Measurements from ENCODE around the gene CYRIA.

Gene CYRIA

DNA sequence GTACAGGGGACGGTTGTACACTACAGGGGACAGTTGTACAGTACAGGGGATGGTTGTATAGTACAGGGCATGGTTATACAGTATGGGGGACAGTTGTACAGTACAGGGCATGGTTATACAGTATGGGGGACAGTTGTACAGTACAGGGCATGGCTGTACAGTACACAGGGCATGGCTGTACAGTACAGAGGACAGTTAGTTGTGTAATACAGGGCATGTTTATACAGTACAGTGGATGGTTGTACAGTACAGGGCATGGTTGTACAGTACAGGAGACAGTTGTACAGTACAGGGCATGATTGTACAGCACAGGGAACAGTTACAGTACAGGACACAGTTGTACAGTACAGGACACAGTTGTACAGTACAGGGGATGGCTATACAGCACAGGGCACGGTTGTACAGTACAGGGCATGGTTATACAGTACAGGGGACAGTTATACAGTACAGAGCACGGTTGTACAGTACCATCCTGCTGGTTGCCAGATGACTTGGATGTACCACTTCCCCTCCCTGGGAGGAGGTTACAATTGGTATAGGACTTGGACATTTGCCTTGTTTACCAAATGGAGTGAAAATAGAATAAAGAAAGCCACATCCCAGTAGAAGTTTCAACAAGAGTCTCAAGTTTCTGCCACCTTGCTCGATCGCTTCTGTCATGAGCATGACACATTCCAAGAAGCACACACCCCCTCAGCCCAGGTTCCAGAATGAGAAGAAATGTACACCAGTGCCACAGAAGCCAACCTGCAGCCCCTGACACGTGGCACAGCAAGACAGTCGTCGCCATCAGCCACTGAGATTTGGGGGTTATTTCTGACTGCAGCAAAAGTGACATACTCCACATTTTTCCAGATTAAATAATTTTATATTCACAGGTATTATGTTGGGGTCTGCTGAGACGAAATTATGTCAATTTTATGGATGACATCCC is 16.0 kb downstream of the CYRIA start:
- no peak for DNase-seq

DNA sequence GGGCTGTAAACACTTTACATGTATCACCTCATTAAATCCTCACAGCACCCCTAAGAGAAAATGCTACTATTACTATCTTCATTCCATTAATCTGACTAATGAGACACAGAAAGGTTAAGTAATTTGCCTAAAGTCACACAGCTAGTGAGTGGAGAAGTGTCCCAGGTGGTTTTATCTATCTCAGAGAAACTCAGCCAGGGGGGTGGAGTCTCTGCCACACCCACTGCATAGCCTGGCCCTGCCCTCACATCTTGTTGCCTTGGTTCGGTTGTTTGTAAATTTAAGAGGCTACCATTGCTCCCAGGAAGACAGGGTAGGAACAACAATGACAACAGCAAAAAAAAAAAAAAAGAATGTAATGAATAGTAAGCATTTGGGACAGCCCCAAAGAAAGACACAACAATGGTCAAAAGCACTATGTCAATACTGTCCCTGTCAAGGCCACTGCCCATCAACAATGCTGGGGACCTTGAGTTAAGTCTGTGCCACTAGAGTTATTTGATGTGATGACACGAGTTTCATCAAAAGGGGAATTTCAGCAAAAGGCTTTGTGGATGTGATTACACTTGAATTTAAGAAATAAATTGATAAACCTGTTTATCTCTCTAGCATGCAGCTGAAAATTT is 17.5 kb downstream of the CYRIA start:
- no peak for DNase-seq

DNA sequence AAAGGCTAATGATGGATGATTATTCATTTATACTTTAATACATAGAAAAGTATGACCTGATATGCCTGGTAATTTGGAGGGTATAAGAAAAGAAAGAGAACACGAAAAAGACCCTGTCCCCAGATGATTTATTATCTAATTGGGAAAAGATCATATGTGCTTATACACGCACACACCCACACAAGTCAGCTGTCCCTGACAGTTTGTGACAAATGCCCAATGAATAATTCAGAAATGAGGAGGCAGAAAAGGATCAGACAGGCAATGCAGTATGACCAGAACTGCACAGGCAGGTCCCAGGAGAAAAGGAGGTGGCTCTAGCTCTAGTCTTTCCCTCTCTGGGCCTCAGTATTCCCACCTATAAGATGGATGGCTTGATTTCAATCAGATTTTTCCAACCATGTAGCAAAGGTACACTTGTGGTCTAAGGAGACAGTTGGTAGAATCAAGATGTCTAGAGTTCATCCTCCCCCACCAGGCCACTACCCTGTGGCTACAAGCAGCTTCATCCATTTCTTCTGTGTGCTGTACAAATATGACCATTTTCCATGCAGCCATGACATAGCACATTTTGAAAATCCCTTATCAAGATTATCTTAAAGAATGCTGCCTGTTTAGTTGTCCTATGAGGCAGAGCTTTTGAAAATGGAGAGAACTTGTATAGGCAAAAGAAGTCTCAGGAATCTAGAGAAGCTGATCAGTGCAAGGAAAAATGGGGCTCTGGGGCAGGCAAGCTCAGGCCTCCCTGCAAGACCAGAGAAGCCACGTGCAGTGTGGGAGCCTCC is 19.7 kb downstream of the CYRIA start:
- peak; percentile 63 for DNase-seq

DNA sequence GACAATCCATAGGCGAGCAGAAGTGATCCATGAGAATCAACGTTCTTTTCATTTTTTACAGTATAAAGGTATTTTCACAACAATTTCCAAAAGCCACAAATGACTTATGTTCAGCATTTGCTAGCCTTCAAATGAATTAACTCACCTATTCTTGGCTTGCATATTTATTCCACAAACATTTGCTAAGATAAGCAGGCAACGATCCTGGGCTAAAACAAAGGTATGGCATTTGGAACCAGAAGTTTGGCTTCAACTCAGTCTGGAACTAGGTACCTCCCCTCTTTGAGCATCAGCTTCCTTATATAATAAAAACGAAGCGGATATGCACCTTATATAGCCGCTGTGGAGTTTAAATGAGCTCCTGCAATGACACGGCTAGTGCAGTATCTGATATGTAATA is 20.5 kb downstream of the CYRIA start:
- no peak for DNase-seq

DNA sequence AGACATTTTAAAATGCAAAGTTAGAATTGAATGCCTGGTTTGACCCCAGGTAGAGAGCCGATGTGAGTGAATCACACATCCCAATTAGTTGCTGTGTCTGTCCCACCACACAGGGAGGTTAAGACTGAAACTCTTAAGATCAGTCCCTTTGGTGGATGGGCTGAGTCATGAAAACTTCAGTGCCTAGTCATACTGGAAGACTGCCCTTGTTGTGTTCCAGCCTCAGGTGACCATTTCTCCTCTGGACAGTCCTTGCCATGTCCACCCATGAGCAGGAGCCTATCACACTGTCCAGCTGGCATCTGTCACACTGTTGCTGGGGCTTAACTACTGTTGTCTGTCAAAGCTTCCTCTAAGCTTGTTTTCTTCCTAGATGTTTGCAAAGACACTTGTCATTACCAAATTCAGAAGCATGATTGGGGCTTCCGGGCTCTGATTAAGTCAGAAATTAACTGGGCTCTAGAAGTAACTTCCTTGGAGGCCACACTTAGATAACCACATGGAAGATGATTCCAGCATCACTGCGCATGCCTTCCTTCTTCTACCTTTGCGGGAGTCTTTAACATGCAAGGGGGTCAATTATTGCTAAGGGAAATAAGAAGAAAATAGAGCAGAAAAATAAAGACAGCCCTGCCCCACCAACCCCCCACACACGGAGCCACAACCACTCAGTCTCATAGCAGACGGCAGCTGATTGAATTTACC is 21.3 kb downstream of the CYRIA start:
- DNase-seq, result no peak

DNA sequence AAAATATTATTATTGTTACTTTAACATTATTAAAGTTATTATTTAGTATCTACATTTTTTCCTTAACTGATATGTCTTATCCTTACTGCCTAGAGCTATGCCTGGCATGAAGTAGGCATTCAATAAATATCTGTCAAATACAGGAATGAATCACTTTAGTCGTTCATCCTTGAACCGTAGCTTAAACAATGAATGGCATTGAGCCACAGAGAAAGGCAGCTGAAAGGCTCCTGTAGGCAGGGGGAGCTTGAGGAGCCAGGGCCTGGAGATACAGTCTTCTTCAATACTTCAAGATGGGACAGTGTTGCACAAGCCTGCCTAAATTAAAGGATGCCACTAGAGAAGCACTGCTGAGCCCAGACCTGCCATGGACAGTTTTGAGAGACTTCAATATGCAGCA is 22.5 kb downstream of the CYRIA start:
- no peak for DNase-seq

DNA sequence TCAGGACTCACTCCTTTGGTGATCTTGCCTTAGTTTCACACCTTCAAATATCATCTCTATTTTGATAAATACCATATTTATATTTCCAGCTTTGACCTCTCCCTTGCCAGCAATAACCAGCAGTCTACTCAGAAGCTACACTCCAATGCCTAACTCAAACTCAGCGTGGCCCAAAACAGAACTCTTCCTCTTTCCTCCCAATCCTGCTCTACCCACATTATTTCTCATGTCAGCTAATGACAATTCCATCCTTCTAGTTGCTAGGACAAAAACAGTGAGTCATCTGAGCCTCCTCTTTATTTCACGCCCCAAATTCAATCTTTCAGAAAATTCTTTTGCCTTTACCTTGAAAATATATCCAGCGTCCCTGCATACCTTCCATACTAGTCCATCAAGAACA is 23.5 kb downstream of the CYRIA start:
- DNase-seq, result peak; percentile 57

DNA sequence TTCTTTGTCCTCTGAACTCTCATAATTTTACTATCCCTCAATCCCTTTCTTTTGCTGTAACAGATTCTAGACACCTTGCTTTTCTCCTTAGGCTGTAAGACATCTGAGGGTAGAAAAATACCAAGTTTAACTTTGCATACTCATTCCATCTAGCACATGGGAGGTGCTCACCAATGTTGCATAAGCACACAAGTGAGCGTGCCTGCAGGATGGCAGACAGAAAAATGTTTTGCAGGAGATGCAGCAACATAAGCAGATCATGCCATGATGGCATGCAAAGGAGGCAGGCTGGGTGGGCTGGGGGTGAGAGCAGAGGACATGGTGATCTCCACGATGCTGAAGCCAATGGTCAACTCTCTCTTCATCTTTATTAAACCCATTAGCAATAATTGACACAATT is 24.1 kb downstream of the CYRIA start:
- no peak for DNase-seq

DNA sequence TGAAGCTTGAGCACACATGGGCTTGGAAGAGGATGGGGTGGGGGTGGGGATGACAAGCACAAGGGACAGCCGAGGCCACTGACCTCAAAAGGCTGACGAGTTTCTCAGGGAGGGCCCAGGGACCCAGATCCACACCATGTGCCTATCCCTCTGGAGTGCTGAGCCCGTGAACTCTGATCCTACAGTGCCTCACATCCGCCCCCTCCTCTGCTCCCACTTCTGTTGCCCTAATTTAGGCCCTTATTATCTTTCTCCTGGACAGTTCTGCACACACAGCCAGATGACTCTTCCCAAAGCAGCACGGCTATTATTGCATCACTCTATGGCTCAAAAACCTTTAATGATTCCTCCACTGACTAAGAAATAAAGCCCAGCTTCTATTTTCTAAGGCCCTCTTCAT is 24.8 kb downstream of the CYRIA start:
- no peak for DNase-seq

DNA sequence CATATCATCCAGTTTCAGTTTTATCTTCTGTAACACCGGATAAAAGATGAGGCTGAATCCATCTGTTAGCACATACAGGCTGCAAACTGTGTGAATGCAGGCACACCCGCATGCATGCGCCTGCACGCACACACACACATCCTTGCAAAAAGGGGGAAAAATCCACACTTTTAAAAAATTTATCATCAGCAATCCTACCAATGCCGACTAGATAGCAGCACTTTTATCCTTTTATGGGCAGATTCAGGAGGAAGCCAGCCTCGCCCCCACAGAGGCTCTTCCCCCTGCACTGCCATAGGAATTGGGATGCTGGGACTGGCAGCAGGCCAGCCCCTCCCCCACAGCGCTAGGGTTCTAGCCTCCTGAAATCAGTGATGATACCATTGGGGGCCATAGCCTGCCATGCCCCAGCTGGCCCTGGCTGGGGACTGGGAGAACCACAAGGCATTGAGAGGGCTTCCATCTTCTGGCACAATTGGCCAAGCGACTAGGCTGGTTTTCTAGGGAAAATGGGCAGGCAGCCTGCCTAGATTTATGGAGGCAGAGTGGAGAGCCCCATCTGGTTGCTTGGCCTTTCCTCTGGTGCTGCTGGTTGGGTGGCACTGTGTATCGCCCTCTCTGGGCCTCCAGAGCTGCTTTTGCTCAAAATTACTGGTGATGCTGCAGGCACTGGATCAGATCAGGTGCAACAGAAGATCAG is 25.5 kb downstream of the CYRIA start:
- no peak for DNase-seq

DNA sequence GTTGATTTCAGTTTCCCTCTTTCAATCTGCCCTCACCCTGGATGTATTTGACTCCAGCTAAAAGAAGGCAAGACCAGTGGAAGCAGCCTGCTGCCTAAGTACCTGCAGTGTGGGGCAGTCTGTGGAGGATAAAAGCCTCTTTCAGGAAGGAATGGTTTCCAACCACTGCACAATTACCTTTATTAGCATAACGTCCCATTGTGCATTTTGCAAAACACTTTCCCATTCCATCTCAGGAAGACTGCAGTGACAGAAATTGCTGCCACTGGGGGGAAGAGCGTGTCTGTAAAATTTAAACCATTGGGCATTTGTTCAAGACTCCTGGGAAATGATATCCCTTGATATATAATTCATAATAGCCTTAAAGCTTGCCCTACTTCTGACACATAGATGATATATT is 26.2 kb downstream of the CYRIA start:
- DNase-seq, result no peak

DNA sequence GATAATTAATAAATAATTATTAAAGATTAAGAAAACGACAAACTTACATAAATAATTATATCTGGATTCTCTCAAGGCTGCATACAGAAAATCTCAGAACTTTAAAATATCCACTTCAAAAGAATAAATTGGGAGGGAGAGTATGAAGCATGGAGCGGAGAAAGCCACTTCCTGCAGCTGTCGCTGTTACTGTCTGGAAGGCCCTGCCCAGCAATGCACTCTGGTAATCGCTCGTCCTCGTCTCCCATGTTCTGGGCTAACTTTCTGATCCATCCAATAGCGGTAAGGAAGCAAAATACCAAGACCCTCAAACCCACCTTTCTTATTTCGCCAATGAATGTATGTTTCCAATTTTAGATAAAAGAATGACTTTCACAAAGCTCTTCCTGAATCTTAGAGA is 26.7 kb downstream of the CYRIA start:
- DNase-seq, result no peak

DNA sequence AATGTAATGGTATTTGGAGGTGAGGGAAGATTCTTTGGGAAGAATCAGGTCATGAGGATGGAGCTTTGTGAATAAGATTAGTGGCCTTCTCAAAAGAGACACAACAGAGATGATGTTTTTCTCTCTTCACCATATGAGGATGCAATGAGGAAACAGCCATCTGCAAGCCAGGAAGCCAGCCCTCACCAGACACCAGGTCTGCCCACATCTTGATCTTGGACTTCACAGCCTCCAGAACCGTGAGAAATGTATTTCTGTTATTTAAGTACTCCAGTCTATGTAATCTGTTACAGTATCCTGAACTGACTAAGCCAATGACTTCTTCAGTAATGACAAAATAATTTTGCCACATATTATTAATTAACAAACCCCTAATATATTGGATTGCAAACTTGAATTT is 28.3 kb downstream of the CYRIA start:
- no peak for DNase-seq

DNA sequence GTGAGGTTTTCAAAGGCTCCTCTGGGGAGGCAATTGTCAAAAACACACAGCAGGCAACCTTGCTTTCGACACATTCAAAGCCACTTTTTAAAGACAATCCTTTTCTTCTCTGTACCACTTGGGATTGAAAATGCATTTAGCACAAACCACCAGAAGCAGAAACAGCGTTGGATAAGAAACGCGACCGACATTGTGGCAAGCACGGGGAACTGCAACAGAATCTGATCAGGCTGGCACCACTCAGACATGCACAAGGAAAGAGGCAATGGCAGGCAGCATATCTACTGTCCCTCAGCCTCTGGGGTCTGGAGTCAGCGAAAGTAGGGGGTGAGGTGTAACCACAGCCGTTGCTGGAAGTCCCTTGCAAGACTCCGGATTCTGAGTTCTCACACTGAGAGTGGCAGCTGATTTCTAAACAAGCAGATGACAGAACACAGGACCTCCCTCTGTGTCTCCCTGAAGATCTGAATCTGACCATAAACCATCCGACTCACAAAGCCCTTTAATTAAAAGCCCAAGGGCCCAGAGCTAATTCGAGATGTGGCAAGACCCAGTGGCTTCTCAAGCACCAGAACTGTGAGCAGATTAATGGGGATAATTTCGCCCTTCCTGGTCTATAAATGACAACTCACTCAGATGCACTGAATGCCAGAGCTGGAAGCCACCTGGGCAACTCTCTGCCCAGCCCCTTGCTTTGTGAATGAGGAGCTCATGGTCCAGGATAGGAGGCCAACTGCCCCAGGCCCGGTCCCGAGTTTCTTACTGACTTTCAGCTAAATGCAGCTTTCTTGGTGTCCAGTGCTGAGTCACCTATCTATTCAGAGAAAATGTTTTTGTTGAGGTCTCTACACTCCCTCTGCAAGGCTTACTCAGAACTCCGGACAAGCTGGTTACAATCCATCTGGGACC is 29.6 kb downstream of the CYRIA start:
- DNase-seq, result peak; percentile 70

DNA sequence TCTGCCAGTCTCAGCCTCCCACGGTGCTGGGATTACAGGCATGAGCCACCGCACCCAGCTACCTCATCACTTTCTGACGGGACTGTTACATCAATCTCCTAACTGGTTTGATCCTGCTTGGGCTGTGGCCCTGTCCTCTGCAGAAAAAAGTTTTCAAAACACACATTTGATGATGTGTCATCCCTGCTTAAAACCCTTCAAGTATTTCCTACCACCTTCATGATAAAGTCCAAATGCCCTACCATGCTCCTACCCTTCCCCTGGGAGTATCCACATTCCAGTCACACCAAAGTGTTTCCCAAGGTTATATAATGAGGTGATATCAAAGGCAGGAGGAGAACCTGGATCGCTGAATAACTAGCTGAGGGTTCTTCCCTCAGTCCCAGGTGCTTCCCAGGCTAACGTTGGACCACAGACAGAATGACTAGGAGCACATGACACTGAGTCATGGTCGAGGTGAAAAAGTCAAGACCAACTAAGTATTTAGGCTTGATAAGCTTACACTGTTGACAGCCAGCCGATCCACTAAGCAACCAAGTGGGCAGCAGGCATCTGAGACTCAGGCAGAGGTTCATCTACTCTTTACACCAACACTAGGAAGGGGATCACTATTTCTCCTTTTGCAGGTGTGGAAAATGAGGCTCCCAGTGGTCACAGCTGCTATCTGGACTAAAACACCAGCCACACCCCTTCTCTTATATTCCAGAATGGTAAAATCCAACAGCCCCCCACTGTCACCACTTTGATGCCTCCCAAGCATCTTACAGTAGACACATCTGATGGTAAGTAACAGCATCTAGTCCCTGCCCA is 31.8 kb downstream of the CYRIA start:
- peak; percentile 90 for DNase-seq

DNA sequence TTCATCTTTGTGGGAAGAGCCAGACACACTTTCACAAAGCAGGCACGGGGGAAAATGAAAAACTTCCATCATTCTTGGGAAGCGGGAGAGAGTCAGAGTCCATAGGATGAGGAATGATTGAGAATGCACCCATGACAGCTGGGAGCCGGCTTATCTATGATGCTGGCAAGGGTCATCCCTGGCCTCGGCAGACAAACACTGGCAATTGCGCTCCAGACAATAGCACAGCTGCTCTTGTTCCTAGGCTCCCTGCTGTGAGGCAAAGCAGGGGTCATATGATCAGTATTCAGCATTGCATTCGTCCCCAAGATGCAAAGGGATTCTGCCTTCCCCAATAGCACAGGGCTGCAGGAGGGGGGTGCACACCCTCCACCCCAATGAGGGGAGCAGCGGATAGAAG is 33.0 kb downstream of the CYRIA start:
- DNase-seq, result no peak

DNA sequence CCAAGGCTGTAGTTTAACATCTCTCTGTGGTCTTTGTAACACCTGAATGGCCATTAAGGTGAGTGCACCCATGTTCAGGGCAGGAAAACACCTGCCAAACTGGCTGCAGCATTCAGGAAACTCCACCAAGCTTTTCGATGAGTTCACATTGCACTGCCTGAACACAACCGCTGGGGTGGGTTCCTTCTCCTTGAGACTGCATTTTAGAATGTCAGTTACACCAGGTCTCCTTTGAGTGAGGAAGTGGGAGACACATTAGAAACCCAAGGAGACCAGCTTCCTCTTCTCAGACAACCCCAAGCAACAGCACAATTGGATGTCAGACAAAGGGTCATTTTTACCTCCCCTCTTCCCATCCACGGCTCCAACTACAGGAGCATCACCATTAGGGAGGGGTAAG is 35.2 kb downstream of the CYRIA start:
- DNase-seq, result peak; percentile 81

DNA sequence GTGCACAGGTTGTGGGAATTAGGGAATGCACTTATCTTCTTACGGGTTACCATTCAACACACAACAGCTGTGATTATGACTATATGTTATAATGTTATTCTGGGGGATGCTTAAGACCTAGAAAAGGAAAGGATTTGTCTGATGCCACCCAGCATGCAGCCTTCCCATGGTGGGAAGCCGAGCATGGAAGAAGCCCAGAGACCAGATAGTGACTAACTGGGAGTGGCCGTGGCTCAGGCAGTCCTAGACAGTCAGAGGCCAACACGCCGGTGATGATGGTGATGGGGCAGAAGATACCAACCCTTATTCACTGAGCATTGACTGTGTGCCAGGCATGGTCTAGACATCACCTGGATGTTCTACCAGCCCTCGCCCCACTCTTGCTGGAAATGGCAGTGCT is 35.9 kb downstream of the CYRIA start:
- no peak for DNase-seq

DNA sequence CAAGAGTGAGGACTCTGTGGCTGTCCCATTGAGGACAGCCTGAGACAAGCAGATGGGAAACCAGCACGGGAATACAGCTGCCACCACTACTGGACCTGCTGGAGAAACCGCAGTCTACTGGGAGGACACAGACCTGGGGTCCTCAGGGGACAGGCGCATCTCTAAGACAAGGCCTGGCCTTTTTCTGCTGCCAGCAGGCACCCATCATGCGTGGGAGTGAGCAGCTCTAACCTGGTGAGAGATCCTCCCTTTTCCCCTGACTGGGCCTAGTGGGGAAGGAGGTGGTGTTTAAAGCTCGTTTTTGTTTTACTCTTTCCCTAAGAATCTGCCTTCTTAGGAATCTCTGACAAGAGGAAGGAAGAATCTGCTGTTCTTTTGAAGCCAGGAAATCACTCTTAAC is 36.6 kb downstream of the CYRIA start:
- no peak for DNase-seq

DNA sequence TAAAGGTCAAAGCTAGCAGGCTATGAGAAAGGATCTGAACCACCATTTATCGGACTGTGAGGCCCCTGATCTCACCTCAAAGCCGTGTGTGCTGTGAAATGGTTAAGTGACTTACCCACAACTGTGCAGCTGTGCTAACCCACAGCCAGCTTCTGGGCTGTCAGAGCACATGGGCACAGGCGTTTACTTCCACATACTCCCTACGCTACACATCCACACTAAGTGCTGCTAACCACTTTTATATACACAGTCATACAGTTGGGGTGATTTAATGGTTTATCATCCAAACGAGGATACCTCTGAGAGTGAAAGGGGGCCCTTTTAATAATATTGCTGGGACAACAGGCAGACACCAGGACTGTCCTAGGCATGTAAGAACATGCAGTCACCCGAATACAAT is 37.3 kb downstream of the CYRIA start:
- DNase-seq, result no peak
